NCI-H2227 treated with DMSO at 0.1 percent for 48 hours (cell line): ENCODE measurements around the gene PANK4.
A peak's percentile ranks its signal among the peaks of the same experiment; 100 is the strongest.

Source experiments
- DNase-seq: peaks from one replicate; lab custom pipeline; 2025; lab: John Stamatoyannopoulos, UW

The PANK4 gene

DNA sequence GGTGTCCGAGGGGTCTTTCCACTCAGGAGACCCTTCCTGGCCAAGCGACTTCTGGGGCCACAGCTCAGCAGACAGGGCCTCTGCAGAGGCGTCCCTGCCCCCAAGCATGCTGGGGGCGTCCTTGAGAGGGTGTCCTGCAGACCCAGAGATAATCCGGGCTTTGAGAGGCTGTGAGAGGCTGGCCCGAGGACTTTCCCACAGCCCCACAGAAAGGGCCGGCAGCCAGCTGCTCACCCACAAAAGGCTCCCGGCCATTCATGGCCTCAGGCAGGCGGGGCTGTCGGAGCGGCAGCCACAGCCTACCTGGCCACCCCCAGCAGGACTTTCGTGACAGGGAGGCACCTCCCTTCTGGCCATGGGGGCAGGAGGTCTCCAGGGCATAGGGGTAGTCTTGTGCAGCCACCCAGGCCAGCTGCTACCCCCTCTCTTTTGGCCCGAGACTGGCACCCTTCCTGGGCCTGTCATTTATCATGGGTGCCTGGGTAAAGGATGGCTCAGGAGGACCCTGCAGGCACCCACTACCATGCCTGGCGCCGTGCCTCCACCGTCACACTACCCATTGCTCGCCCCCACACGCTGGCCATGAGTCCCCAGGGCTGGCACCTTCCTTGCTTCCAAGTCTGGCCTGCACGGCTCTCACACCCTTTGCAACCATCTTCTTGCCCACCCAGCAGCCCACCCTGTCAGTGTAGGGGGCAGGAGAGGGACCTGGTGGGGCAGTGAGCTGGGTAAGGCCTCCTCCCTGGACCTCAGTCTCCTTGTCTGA, 18.7 kb upstream of the PANK4 start:
- DNase-seq, result no peak

DNA sequence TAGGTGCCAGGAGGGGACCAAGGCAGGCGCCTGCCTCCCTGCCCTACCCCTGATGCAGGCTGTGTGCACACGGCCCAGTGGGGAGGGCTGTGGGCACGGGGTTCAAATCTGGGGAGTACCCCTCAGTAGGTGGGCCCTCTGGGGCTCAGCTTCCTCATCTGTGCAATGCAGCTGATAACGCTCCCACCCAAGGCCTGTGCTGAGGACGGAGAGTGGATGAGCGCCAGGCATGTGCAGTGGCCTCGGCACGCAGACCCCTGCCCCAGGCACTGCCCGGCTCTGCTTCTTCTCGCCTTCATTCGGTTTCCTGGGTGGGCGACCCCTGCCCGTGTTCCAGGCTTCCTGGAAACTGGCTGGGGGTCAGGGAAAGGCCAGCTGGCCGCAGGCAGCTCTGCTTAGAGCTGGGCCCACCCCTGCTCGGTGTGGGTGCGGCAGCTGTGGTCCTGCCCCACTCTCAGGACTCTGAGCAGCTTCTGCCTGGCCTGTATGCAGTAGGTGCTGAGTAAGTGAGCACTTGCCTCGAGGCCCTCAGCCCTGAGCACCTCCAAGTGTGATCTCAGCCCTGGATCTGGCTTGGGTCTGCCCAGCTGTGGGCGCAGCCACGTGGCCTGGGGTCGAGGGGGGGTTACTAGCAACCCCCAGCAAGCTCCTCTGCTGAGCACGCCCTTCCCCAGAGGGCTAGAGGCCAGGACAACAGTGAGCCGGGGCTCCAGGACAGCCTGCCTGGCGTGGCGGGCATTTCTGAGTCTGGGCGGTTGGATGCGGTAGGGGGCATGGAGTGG, 17.9 kb upstream of the PANK4 start:
- DNase-seq, result no peak

DNA sequence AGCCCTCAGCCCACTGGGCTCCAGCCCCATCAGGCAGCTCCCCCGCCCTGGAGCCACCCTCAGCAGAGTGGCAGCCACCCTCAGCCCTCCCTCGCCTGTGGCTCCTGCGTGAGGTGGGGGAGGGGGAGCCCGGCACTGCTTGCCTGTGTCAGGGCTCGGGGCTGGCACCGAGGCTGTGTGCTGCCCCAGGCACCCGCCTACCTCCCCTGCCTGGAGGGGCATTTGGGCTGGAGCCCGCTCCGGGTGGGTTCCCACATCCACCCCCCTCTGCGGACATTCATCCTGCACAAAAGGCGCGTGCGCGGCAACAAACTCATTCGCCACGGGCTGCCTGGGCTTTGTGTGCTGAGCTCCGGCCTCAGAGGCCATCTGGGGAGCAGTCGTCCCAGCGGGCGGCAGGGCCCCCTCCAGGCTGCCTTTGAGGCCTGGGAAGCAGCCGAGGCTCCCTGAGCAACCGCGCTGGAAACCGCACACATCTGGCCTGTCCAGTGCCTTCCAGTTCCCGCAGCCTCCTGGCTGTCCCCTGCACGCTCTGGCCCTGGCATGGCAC, 17.2 kb upstream of the PANK4 start:
- no peak for DNase-seq

DNA sequence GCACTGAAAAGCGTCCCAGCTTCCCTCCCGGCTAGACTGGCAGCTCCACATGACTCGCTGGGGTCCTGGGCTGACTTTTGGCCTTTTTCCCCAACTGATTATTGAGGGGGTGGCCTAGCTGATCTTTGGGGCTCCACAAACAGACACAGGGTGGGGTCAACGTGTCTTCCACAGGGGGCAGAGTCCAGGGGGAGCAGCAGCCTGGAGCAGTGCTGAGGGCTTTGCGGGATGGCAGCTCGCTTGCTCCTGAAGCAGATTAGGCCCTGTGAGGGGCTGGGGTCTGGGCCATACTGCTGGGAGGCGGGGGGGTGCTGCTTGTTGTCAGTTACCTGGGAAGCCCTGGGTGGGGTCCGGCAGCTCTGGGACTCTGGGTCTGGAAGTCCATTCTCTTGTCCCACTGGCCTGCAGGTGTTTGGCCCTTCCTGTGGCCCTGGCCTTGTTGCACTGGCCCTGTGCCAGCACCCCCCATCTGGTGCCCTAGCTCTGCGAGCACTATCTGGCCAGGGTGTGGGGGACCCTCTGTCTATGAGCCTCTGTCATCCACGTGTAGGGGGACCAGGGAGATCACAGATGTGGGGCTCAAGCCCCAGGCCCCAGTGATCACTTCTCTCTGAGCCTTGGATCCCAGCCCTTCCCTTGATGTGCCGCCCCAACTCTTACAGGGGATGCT, 16.0 kb upstream of the PANK4 start:
- no peak for DNase-seq

DNA sequence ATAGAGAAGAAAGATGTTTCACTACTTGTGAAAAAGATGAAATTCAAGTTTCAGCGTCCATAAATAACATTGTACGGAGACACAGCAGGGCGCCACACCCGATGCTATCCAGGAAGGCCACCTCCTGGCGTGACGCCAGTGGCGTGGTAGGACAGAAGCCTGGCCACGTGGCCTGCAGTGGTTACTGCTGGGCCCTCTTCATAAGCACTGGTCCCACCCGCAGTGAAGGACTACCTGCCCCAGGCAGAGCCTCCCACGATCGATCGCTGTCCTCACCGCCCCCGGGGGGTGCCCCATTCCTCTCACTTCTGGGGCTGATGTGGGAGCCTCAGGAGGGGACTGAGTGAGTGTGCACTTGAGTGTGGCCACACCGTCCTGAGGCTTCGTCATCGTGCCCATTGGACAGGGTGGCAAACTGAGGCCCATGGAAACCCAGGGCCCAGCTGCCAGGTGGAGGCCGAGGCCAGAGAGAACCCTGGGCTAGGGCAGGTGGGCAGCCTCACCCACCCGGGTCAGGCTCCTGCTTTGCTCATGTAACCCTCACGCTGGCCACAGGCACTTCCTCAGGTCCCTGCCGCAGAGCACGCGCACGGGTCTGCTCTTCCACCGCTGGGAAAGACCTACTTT, 15.3 kb upstream of the PANK4 start:
- no peak for DNase-seq

DNA sequence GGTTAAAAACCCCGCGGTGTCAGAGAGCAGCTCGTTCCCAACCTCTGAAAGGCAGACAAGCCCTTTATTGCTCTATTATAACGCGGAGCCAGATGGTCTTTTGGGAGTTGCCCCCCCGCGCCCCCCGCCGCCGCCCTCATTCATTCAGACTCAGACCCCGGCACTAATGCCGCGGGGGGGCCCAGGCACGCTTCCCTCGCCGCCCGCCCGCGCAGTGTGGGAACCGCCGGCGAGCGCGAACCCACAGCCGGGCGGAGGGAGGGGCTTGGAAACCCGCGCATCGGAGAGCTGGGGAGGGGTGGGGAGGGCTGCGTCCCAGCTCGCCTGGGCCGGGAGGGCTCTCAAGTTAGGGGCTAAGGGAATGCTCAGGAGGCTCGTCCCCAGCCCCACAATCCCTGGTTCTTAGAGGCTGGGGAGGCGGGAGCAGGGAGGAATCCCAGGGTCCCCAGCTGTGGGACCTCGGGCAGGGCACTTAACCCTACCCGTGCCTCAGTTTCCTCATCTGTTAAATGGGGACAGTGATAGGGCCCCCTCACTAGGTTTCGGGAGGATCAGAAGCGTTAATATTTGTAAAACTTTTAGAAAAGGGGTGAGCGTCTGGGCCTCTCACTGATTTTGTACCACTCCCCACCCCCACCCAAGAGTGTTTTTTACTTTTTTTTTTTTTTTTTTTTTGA, 14.6 kb upstream of the PANK4 start:
- DNase-seq, result no peak

DNA sequence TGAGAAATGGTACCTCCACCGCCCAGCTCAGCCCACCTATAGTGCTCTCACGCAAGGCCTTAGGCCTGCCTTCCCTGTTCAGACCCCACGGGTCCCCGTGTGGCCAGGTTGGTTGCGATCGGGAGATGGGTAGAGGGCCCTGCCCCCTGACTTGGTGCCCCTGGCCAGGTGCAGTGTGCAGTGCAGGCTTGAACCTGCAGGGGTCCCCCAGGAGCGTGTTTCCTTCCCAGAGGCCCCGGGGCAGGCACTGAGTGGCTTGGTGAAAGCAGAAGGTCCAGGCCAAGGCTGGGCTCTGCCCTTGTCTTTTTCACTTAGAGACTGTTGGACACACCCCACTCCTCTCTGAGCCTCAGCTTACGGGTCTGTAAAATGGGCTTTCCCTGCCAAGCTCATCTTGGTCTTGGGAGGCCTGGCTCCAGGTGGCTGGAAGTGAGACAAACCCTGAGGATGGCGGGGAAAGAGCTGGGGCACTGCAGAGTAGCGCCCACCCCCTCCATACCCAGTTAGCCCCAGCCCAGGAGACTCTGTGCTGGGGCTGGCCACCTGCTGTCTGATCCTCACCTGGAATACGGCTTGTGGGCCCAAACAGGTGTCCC, 13.0 kb upstream of the PANK4 start:
- DNase-seq, result no peak

DNA sequence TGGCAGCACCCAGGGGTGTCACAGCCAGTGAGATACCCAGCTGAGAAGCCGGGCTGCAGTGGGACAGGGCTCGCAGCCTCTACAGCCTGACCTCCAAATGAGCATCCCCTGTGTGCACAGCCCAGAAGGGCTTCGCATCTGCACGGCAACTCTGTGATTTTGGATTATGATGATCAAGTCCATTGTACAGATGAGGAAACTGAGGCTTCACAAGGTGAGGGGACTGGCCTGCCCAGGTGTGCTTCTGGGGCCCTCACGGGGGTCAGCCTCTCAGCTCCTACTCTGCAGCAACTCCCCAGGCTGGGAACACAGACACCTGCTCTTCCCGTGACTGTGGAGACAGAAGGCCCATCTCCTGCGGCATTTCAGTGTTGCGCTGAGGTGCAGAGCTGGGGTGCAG, 12.5 kb upstream of the PANK4 start:
- DNase-seq, result no peak

DNA sequence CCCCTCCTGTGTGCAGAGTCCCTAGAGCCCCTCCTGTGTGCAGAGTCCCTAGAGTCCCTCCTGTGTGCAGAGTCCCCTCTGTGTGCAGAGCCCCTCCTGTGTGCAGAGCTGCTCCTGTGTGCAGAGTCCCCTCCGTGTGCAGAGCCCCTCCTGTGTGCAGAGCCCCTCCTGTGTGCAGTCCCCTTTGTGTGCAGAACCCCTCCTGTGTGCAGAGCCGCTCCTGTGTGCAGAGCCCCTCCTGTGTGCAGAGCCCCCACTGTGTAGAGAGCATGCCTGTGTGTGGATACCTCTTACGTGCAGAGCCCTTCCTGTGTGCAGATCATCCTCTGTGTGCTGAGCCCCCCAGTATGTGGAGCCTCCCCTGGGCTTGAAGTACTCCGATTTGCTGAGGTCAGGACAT, 12.0 kb upstream of the PANK4 start:
- no peak for DNase-seq

DNA sequence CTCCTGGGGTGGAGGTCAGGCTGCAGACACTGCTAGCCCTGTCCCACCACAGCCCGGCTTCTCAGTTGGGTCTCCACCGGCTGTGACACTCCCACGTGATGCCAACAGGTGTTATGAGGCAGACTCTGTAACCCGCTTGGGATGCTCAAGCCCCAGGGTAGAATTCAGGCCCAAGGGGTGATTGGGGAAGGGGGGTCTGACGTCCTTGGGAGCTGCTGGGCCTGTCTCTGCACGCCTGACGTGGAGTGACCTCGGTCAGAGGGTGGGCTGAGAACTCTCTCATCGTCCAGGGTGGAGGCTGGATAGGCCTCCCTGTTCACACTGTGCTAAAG, 11.4 kb upstream of the PANK4 start:
- no peak for DNase-seq

DNA sequence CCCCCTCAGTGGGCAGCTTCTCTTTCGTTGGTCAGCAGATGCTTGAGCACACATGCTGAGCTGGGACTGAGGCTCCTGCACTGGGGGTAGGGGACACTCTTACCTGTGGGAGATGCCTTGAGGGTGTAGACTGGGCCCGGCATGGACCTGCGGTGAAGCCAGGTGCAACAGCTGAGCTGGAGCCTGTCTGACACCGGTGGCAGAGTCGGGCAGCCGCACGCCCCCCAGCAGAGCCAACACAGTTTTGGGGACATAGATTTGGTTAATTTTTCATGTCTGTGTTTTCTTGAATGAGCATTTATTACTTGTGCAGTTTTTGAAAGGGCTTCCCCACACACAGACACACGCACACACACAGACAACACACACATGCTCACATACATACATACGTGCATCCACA, 9.6 kb upstream of the PANK4 start:
- DNase-seq, result no peak

DNA sequence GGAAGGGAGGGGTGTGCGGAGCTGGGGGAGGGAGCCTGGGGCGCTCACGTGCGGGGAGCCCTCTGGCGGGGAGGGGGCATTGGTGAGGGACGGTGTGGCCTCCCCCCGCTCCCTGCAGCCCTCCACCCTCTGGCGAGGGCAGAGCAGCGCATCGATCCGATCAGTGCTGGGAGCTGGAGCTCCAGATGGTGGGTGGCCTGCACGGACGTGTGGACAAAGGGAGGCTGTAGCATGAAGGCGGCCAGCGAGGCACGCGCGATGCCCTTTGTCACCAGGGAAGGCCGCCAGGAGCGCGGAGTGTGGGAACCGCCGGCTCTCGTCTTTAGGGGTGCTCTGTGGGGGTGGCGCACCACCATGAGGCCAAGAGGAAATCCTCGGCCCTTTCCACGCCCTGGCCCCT, 9.1 kb upstream of the PANK4 start:
- no peak for DNase-seq

DNA sequence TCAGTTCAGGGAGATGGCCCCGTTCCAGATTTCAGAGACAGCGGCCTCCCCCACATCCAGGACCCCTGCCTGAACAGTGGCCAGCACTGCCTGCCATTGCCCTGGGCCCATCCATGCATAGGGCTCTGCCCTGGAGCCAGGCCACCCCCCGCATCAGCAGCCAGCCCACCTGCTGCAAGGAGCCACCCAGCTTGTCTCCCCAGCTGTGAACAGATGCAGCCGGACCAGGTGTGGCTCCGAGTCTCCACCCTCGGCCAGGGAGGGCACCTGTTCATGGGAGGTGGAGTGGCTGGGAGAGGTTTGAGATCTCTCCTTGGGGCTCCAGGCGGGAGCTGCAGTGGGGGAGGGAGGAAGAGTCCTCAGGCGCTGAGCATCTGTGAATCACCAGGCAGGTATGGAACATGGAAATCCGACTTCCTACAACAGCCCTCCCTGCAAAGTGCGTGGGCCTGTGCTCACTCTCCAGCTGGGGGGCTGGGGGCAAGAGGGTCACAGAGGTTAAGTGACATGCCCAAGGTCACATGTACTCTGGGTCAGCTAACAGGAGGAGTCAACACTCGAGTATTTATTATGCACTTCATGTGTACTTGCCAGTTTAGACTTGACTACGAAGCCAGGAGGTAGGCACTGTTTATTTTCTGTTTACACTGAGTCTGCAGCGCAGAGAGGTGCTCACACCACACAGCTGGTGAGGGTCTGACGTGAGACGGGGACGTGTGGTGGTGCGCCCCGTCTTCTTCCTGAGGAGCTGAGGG, 8.5 kb upstream of the PANK4 start:
- DNase-seq, result no peak

DNA sequence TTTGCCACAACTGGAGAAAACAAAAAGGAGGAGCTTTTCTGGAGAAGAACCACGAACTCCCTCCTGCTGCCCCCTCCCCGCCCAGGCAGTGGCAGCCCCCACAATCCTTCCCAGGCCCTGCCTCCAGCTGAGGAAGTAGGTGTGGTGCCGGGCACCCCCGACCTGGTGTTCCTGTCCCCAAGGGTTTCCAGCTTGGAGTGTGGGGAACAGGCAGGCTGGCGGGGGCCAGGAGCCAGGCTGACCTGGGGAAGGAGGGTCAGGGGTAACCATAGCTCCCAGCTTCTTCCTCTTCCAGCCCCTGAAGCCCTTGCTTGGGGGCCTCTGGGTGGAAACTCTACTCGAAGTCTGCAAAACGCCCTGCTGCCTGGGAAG, 7.9 kb upstream of the PANK4 start:
- no peak for DNase-seq

DNA sequence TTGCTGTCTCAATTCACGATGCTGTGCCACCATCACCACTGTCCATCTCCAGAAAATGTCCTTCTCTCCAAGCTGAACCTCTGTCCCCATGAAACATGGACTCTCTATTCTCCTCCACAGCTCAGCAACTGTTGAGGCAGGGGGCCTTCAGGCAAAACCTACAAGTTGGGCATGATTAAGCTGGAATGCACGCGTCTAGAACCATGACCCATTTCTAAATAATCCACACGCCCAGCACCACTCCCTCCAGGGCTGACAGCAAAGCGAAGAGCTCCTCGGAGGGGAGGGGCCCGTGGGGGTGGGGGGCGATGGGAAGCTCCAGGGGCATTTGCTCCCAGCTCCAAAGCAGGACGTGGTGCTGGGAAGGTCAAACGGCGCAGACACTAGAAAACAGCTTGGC, 7.0 kb upstream of the PANK4 start:
- no peak for DNase-seq

DNA sequence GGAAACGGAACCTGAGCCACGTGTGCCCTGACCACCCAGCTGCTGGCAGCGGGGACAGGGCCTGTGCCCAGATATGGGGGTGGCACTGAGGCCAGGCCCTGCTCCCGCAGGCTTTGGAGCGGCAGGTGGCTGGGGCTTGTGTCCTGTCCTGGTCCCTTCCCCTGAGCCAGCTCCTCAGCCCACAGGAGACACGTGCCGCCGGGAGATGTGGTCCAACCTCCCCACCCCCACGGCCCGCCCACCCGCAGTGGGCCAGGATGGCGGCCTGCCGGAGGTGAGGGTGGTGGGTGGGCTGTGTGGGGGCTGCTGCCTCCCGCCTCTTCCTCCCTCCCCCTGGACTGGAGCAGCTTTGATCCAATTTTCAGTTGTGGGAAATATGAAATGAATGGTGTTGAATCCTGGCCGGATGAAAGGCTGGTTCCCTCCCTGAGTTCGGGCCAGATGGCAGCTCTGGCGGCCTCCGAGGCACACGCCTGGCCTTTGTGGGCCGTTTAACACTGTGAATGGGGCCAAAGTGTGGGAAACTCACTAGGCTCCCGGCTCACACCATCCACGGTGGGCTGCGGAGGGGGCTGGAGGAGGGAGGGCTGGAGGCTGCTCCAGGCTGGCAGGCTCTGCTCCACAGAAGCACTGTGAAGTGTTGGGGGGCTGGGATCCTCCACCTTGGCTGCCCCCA, 6.2 kb upstream of the PANK4 start:
- DNase-seq, result no peak

DNA sequence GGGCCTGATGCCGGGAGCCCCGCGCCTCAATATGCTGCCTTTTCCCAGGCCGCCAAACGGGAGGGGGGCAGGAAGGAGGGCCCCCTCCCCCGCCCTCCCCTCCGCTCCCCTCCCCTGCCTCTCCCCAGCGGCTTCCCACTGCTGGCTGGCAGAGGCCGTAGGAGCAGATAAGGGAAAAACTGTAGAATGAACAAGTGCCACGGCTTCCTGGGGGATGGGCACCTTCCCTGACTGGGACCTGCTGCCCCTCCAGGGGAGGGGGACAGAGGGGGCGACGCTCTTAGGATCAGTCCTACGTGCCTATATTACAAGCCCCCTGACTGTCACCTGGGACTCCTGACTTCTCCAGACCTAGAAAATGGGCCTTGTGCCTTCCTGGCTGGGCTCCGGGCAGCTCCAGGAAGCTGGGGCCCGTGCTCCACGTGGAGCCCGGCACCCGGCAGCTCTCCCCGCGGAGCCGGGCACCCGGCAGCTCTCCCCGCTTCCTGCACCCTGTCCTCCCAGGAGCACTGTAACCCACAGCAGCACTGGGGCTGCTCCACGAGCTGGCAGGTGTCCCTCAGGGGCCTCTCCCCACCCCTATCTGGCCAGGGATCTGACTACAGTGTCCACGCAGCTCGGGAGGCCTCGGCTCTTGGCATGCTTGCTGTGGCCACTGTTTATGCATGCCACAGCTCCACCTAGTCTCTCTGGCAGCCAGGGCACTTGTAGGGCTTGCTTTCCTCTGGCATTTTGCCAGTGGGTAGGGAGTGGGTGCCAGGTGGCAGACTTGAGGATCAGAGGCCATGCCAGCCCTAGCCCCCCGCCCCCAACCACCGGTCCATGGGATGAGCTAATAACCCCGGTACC, 4.3 kb upstream of the PANK4 start:
- peak; percentile 14 for DNase-seq

DNA sequence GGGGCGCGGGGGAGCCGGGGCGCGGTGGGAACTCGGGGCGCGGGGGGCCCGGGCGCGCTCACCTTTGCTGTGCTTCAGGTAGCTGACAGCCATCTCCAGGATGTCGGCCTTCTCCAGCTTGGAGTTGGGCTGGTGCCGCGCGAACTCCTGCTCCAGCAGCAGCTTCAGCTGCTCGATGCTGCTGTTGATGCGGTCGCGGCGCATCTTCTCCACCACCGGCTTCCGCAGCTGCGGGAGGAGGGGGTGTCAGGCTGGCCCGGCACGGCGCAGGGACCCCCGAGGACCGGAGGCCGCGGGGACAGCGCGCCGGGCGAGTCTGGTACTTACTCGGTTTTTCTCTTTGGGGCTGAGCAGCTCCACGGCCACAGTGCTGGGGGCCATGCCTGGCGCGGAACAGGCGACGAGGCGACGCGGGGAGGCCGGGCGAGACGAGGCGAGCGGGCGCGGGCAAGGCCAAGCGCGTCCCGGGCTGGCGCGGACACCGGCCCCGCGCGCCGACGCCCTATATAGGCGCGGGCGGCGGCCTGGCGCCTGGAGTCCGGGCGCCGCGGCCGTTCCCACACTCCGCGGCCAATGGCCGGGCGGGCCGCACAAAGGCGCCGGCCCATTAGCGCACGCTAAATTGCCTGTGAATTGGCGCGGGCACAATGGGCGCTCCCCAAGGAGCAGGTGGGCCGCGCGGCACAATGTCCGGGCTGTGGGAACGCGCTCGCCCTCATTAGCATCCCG, 3.6 kb upstream of the PANK4 start, which contains the start of gene HES5:
HES5 (minus strand) TSS at position 480 of the 729 bp plus-strand sequence; CDS start at position 381, 99 bp downstream.
- DNase-seq, result no peak
